K562 (cell line): Measurements from ENCODE around the gene DNPEP. TPM values are rescaled to one million over a fixed set of nuclear protein-coding genes. Genes with fewer than 3 reads are reported as not detected.

Source experiments
- HSF4 ChIP-seq: fragments of 250-450 bp; sonication (Bioruptor Pico); IDR thresholded peaks from 2 replicates; pipeline ENCODE4 v2.1.2; 2022; ENCODE audit warnings: mild to moderate bottlenecking, moderate library complexity, borderline replicate concordance
- PML ChIP-seq: IDR thresholded peaks from 2 replicates; pipeline ENCODE4 v1.6.1; 2012; ENCODE audit warnings: low read length, inconsistent platforms
- polyA plus RNA-seq, 8 experiments: library from polyadenylated mRNA; depleted of rRNA in 4 of 8; stranded (reverse) in 5 of 8; unstranded in 3 of 8; fragments of >200 nt; fragmentation: Nextera tagmentation in 2 of 8; fragmentation: Illumina TruSeq in 1 of 8; extraction: Ambion mirVana in 2 of 8; extraction: Trizol in 1 of 8; gene quantifications; 2 replicates each; pipeline versions ENCODE4 v1.2.1 to v1.2.3, GENCODE V29; 2011 to 2014; ENCODE audit warnings: inconsistent platforms in 1 of 8, missing spikeins in 1 of 8
- total RNA-seq, 7 experiments: library from RNA; depleted of rRNA in 6 of 7; stranded (reverse); fragments of >200 nt in 6 of 7; fragmentation: Illumina TruSeq in 2 of 7; extraction: Trizol in 2 of 7; gene quantifications; 2 replicates each; pipeline versions ENCODE4 v1.2.1 to v1.2.3, GENCODE V29; 2011 to 2021; ENCODE audit warnings: low replicate concordance in 1 of 7
- TF ChIP-seq, protein P1 (sequence below): fragments of 450-650 bp; IDR thresholded peaks from 2 replicates; pipeline ENCODE4 v1.6.1; 2016; ENCODE audit warnings: antibody characterized with exemption
- TF ChIP-seq, protein P2 (sequence below), 2 experiments: fragments of 450-650 bp; formaldehyde crosslinking in 1 of 2; IDR thresholded peaks; 2 replicates each; pipeline versions ENCODE4 v1.4.0 to v1.6.1; 2014 to 2020; ENCODE audit warnings: mild to moderate bottlenecking in 2 of 2, borderline replicate concordance in 1 of 2, low read depth in 1 of 2
- TF ChIP-seq, protein P3 (sequence below): fragments of 250-450 bp; sonication (Bioruptor Pico); IDR thresholded peaks from 2 replicates; pipeline ENCODE4 v1.8.0; 2021; ENCODE audit warnings: borderline replicate concordance, mild to moderate bottlenecking, moderate library complexity; ENCODE audit not compliant: poor library complexity, severe bottlenecking

The DNPEP gene
- total and polyA plus RNA-seq, 9 of the 15 experiments (the other 6 are each of a cell fraction or from before 2014, with no cell fraction given): 34.6 to 71.4 (median 45.5) TPM

DNA sequence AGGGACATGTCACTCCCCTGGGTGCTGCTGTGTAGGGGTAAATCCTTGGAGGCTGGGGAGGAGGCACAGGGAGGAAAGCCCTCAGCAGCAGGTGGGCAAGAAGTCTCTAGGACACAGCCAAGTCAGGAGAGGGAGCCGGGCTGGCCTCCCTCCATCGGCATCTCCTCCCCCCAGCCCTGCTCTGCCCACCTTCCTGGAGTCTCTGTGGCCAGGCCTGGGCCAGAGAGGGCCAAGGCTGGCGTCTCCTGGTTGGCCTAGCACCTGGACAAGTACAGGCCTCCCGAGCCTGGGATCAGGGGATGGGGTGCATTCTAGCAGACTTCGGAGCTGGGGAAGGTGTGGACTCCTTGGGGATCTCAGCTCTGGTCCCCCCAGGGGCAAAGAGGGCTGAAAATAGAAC lies 48.8 kb upstream of the DNPEP start (continued):
- TF ChIP-seq, protein P1, sequence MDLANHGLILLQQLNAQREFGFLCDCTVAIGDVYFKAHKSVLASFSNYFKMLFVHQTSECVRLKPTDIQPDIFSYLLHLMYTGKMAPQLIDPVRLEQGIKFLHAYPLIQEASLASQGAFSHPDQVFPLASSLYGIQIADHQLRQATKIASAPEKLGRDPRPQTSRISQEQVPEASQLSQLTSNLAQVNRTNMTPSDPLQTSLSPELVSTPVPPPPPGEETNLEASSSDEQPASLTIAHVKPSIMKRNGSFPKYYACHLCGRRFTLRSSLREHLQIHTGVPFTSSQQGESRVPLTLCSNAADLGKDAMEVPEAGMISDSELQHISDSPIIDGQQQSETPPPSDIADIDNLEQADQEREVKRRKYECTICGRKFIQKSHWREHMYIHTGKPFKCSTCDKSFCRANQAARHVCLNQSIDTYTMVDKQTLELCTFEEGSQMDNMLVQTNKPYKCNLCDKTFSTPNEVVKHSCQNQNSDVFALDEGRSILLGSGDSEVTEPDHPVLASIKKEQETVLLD: no peak
- no peak for TF ChIP-seq HSF4
- TF ChIP-seq, protein P2, sequence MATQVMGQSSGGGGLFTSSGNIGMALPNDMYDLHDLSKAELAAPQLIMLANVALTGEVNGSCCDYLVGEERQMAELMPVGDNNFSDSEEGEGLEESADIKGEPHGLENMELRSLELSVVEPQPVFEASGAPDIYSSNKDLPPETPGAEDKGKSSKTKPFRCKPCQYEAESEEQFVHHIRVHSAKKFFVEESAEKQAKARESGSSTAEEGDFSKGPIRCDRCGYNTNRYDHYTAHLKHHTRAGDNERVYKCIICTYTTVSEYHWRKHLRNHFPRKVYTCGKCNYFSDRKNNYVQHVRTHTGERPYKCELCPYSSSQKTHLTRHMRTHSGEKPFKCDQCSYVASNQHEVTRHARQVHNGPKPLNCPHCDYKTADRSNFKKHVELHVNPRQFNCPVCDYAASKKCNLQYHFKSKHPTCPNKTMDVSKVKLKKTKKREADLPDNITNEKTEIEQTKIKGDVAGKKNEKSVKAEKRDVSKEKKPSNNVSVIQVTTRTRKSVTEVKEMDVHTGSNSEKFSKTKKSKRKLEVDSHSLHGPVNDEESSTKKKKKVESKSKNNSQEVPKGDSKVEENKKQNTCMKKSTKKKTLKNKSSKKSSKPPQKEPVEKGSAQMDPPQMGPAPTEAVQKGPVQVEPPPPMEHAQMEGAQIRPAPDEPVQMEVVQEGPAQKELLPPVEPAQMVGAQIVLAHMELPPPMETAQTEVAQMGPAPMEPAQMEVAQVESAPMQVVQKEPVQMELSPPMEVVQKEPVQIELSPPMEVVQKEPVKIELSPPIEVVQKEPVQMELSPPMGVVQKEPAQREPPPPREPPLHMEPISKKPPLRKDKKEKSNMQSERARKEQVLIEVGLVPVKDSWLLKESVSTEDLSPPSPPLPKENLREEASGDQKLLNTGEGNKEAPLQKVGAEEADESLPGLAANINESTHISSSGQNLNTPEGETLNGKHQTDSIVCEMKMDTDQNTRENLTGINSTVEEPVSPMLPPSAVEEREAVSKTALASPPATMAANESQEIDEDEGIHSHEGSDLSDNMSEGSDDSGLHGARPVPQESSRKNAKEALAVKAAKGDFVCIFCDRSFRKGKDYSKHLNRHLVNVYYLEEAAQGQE (IDR thresholded peaks at IDR 0.05; ENCODE audit: borderline replicate concordance): no peak
- TF ChIP-seq, protein P2 (CRISPR knock-in tag; IDR thresholded peaks at IDR 0.05; ENCODE audit: low read depth): no peak
- TF ChIP-seq, protein P3, sequence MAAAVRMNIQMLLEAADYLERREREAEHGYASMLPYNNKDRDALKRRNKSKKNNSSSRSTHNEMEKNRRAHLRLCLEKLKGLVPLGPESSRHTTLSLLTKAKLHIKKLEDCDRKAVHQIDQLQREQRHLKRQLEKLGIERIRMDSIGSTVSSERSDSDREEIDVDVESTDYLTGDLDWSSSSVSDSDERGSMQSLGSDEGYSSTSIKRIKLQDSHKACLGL: no peak
- TF ChIP-seq PML: no peak
